ENCODE results near the gene PARD3B.

Gene PARD3B

GRCh38 chr2:205091411-205091810 is 546.1 kb downstream of the PARD3B start:
- TF ChIP-seq ZNF274 (IDR thresholded peaks at IDR 0.05; ENCODE audit: low read depth, low read length): no peak
- H3K4me3 ChIP-seq (ENCODE audit: low read length): no peak overlapping the region

- no peak for TF ChIP-seq ZNF274 (IDR thresholded peaks at IDR 0.05; ENCODE audit: low read depth, low read length)
- no peak overlapping the region for H3K4me3 ChIP-seq (ENCODE audit: low read length)
These were observed 548.8 kb downstream of the PARD3B start for GRCh38 chr2:205094031-205094430.

GRCh38 chr2:205103699-205104098 is 558.4 kb downstream of the PARD3B start:
- no peak for TF ChIP-seq ZNF274 (IDR thresholded peaks at IDR 0.05; ENCODE audit: low read depth, low read length)
- H3K4me3 ChIP-seq (ENCODE audit: low read length): no peak overlapping the region

- no peak overlapping the region for H3K4me3 ChIP-seq (ENCODE audit: low read length)
- TF ChIP-seq ZNF274 (IDR thresholded peaks at IDR 0.05; ENCODE audit: low read depth, low read length): no peak
These were observed 562.5 kb downstream of the PARD3B start for GRCh38 chr2:205107810-205108209.

- no peak overlapping the region for H3K4me3 ChIP-seq (ENCODE audit: low read length)
- TF ChIP-seq ZNF274 (IDR thresholded peaks at IDR 0.05; ENCODE audit: low read depth, low read length): no peak
These were observed 570.2 kb downstream of the PARD3B start for GRCh38 chr2:205115511-205115910.

GRCh38 chr2:205117125-205117524 is 571.9 kb downstream of the PARD3B start:
- no peak overlapping the region for H3K4me3 ChIP-seq (ENCODE audit: low read length)
- TF ChIP-seq ZNF274 (IDR thresholded peaks at IDR 0.05; ENCODE audit: low read depth, low read length): no peak

- TF ChIP-seq ZNF274 (IDR thresholded peaks at IDR 0.05; ENCODE audit: low read depth, low read length): no peak
- H3K4me3 ChIP-seq (ENCODE audit: low read length): no peak overlapping the region
These were observed 573.9 kb downstream of the PARD3B start for GRCh38 chr2:205119136-205119535.

- H3K4me3 ChIP-seq (ENCODE audit: low read length): no peak overlapping the region
- TF ChIP-seq ZNF274 (IDR thresholded peaks at IDR 0.05; ENCODE audit: low read depth, low read length): no peak
These were observed 583.5 kb downstream of the PARD3B start for GRCh38 chr2:205128726-205129125.

GRCh38 chr2:205129531-205129930 is 584.3 kb downstream of the PARD3B start:
- no peak for TF ChIP-seq ZNF274 (IDR thresholded peaks at IDR 0.05; ENCODE audit: low read depth, low read length)
- H3K4me3 ChIP-seq (ENCODE audit: low read length): no peak overlapping the region

- no peak overlapping the region for H3K4me3 ChIP-seq (ENCODE audit: low read length)
- no peak for TF ChIP-seq ZNF274 (IDR thresholded peaks at IDR 0.05; ENCODE audit: low read depth, low read length)
These were observed 585.0 kb downstream of the PARD3B start for GRCh38 chr2:205130111-205130829.

GRCh38 chr2:205133544-205133943 is 588.3 kb downstream of the PARD3B start:
- H3K4me3 ChIP-seq (ENCODE audit: low read length): no peak overlapping the region
- no peak for TF ChIP-seq ZNF274 (IDR thresholded peaks at IDR 0.05; ENCODE audit: low read depth, low read length)

GRCh38 chr2:205138735-205139134 is 593.5 kb downstream of the PARD3B start:
- TF ChIP-seq ZNF274 (IDR thresholded peaks at IDR 0.05; ENCODE audit: low read depth, low read length): no peak
- no peak overlapping the region for H3K4me3 ChIP-seq (ENCODE audit: low read length)

GRCh38 chr2:205139822-205140463 is 594.7 kb downstream of the PARD3B start:
- peak overlapping the region; percentile 14; the same call in 1 of the 2 replicates for H3K4me3 ChIP-seq (ENCODE audit: low read length)
- no peak for TF ChIP-seq ZNF274 (IDR thresholded peaks at IDR 0.05; ENCODE audit: low read depth, low read length)

- TF ChIP-seq ZNF274 (IDR thresholded peaks at IDR 0.05; ENCODE audit: low read depth, low read length): no peak
- H3K4me3 ChIP-seq (ENCODE audit: low read length): no peak overlapping the region
These were observed 596.1 kb downstream of the PARD3B start for GRCh38 chr2:205141381-205141780.

GRCh38 chr2:205145888-205146287 is 600.6 kb downstream of the PARD3B start:
- H3K4me3 ChIP-seq (ENCODE audit: low read length): no peak overlapping the region
- no peak for TF ChIP-seq ZNF274 (IDR thresholded peaks at IDR 0.05; ENCODE audit: low read depth, low read length)
